ENCODE measurements around the gene CCT4. TPM values are rescaled to one million over a fixed set of nuclear protein-coding genes. Genes with fewer than 3 reads are reported as not detected.

The CCT4 gene
- total RNA-seq, 1 experiment from 2014 or later = 345 TPM

DNA sequence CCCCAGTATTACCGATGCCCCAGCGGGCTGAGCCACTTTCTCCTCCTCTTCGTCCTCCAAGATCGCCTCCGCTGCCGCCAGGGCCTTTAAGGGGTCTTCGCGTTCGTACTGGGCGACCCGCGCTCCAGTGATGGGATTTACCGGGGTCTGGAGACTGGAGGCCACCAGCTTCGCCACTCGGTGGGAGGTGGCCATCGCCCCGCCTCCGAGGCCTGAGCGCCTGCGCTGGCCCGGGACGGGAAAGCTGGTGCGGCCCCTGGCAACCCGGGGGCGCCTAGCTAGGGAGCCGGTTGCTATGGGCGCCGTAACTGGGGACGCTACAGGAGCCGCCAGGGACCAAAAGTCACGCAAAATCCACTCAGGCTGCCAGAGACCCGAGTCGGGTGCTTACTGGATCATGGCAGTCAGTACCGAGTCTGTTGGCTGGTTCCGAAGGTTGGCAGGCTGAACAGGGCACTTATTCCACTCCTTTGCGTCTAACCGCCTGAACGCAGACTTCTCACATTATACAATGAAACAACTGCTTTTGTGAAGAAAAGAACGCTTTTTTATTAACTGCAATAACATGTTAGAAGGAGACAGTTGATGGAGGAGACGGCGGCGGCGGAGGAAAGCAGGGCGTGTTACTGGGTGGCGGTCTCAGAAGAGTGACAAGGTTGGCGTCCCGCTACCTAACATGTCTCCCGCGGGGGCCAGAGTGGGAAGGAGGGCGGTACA is 34.5 kb downstream of the CCT4 start, which contains the start of gene FAM161A (continued):
- TF ChIP-seq, protein P1, sequence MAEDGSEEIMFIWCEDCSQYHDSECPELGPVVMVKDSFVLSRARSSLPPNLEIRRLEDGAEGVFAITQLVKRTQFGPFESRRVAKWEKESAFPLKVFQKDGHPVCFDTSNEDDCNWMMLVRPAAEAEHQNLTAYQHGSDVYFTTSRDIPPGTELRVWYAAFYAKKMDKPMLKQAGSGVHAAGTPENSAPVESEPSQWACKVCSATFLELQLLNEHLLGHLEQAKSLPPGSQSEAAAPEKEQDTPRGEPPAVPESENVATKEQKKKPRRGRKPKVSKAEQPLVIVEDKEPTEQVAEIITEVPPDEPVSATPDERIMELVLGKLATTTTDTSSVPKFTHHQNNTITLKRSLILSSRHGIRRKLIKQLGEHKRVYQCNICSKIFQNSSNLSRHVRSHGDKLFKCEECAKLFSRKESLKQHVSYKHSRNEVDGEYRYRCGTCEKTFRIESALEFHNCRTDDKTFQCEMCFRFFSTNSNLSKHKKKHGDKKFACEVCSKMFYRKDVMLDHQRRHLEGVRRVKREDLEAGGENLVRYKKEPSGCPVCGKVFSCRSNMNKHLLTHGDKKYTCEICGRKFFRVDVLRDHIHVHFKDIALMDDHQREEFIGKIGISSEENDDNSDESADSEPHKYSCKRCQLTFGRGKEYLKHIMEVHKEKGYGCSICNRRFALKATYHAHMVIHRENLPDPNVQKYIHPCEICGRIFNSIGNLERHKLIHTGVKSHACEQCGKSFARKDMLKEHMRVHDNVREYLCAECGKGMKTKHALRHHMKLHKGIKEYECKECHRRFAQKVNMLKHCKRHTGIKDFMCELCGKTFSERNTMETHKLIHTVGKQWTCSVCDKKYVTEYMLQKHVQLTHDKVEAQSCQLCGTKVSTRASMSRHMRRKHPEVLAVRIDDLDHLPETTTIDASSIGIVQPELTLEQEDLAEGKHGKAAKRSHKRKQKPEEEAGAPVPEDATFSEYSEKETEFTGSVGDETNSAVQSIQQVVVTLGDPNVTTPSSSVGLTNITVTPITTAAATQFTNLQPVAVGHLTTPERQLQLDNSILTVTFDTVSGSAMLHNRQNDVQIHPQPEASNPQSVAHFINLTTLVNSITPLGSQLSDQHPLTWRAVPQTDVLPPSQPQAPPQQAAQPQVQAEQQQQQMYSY (CRISPR knock-in tag; IDR thresholded peaks at IDR 0.05) = no peak
- TF ChIP-seq ZNF671 (CRISPR knock-in tag; IDR thresholded peaks at IDR 0.05) (no peak), TCF7 (CRISPR knock-in tag; IDR thresholded peaks at IDR 0.05; ENCODE audit: low read depth) (no peak), ZNF232 (CRISPR knock-in tag; IDR thresholded peaks at IDR 0.05) (no peak), ETV6 (CRISPR knock-in tag; IDR thresholded peaks at IDR 0.05) (peak; percentile 58), GABPB1 (CRISPR knock-in tag; IDR thresholded peaks at IDR 0.05) (peak; percentile 67), SP1 (CRISPR knock-in tag; conservative IDR thresholded peaks at IDR 0.05) (peak; percentile 65), ZNF121 (CRISPR knock-in tag; IDR thresholded peaks at IDR 0.05) (no peak), ZNF317 (CRISPR knock-in tag; IDR thresholded peaks at IDR 0.05; ENCODE audit: borderline replicate concordance, low read depth) (0 out of 2 replicates have a peak, but pooled peaks have one; percentile 20), ATF1 (CRISPR knock-in tag; IDR thresholded peaks at IDR 0.05) (no peak), ZBTB21 (CRISPR knock-in tag; IDR thresholded peaks at IDR 0.05; ENCODE audit: borderline replicate concordance) (no peak), RELA (CRISPR knock-in tag; IDR thresholded peaks at IDR 0.05; ENCODE audit: borderline replicate concordance) (no peak), PRRX2 (CRISPR knock-in tag; IDR thresholded peaks at IDR 0.05) (no peak), TP53 (CRISPR knock-in tag; IDR thresholded peaks at IDR 0.05) (no peak), SMAD3 (CRISPR knock-in tag; IDR thresholded peaks at IDR 0.05; ENCODE audit: borderline replicate concordance) (no peak; the same call in 1 of the 2 replicates), RORB (CRISPR knock-in tag; IDR thresholded peaks at IDR 0.05) (no peak), KAT7 (CRISPR knock-in tag; IDR thresholded peaks at IDR 0.05; ENCODE audit: borderline replicate concordance) (0 out of 2 replicates have a peak, but pooled peaks have one; percentile 71), GRHL2 (CRISPR knock-in tag; IDR thresholded peaks at IDR 0.05; ENCODE audit: insufficient replicate concordance, severe bottlenecking) (no peak), JAZF1 (CRISPR knock-in tag; IDR thresholded peaks at IDR 0.05) (no peak), GTF2I (CRISPR knock-in tag; conservative IDR thresholded peaks at IDR 0.05) (no peak)
- TF ChIP-seq, protein P2, sequence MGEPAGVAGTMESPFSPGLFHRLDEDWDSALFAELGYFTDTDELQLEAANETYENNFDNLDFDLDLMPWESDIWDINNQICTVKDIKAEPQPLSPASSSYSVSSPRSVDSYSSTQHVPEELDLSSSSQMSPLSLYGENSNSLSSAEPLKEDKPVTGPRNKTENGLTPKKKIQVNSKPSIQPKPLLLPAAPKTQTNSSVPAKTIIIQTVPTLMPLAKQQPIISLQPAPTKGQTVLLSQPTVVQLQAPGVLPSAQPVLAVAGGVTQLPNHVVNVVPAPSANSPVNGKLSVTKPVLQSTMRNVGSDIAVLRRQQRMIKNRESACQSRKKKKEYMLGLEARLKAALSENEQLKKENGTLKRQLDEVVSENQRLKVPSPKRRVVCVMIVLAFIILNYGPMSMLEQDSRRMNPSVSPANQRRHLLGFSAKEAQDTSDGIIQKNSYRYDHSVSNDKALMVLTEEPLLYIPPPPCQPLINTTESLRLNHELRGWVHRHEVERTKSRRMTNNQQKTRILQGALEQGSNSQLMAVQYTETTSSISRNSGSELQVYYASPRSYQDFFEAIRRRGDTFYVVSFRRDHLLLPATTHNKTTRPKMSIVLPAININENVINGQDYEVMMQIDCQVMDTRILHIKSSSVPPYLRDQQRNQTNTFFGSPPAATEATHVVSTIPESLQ (CRISPR knock-in tag; IDR thresholded peaks at IDR 0.05) = no peak
- TF ChIP-seq, protein P3, sequence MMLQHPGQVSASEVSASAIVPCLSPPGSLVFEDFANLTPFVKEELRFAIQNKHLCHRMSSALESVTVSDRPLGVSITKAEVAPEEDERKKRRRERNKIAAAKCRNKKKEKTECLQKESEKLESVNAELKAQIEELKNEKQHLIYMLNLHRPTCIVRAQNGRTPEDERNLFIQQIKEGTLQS (CRISPR knock-in tag; conservative IDR thresholded peaks at IDR 0.05) = no peak
- TF ChIP-seq, protein P4, sequence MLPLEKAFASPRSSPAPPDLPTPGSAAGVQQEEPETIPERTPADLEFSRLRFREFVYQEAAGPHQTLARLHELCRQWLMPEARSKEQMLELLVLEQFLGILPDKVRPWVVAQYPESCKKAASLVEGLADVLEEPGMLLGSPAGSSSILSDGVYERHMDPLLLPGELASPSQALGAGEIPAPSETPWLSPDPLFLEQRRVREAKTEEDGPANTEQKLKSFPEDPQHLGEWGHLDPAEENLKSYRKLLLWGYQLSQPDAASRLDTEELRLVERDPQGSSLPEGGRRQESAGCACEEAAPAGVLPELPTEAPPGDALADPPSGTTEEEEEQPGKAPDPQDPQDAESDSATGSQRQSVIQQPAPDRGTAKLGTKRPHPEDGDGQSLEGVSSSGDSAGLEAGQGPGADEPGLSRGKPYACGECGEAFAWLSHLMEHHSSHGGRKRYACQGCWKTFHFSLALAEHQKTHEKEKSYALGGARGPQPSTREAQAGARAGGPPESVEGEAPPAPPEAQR (CRISPR knock-in tag; IDR thresholded peaks at IDR 0.05) = no peak
- TF ChIP-seq, protein P5, sequence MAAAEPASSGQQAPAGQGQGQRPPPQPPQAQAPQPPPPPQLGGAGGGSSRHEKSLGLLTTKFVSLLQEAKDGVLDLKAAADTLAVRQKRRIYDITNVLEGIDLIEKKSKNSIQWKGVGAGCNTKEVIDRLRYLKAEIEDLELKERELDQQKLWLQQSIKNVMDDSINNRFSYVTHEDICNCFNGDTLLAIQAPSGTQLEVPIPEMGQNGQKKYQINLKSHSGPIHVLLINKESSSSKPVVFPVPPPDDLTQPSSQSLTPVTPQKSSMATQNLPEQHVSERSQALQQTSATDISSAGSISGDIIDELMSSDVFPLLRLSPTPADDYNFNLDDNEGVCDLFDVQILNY (CRISPR knock-in tag; IDR thresholded peaks at IDR 0.05) = peak; percentile 100
- TF ChIP-seq, protein P6, sequence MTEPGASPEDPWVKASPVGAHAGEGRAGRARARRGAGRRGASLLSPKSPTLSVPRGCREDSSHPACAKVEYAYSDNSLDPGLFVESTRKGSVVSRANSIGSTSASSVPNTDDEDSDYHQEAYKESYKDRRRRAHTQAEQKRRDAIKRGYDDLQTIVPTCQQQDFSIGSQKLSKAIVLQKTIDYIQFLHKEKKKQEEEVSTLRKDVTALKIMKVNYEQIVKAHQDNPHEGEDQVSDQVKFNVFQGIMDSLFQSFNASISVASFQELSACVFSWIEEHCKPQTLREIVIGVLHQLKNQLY (CRISPR knock-in tag; IDR thresholded peaks at IDR 0.05) = no peak
- TF ChIP-seq, protein P7, sequence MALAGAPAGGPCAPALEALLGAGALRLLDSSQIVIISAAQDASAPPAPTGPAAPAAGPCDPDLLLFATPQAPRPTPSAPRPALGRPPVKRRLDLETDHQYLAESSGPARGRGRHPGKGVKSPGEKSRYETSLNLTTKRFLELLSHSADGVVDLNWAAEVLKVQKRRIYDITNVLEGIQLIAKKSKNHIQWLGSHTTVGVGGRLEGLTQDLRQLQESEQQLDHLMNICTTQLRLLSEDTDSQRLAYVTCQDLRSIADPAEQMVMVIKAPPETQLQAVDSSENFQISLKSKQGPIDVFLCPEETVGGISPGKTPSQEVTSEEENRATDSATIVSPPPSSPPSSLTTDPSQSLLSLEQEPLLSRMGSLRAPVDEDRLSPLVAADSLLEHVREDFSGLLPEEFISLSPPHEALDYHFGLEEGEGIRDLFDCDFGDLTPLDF (CRISPR knock-in tag; IDR thresholded peaks at IDR 0.05) = no peak
- TF ChIP-seq, protein P8, sequence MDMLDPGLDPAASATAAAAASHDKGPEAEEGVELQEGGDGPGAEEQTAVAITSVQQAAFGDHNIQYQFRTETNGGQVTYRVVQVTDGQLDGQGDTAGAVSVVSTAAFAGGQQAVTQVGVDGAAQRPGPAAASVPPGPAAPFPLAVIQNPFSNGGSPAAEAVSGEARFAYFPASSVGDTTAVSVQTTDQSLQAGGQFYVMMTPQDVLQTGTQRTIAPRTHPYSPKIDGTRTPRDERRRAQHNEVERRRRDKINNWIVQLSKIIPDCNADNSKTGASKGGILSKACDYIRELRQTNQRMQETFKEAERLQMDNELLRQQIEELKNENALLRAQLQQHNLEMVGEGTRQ (CRISPR knock-in tag; IDR thresholded peaks at IDR 0.05) = no peak
- TF ChIP-seq, protein P9, sequence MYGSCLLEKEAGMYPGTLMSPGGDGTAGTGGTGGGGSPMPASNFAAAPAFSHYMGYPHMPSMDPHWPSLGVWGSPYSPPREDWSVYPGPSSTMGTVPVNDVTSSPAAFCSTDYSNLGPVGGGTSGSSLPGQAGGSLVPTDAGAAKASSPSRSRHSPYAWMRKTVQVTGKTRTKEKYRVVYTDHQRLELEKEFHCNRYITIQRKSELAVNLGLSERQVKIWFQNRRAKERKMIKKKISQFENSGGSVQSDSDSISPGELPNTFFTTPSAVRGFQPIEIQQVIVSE (CRISPR knock-in tag; IDR thresholded peaks at IDR 0.05; ENCODE audit: borderline replicate concordance) = no peak

Data from WTC11 (cell line).